IPS-15b (cell line): ENCODE data around the gene TCF20.

Experiments
- H3K27me3 ChIP-seq: one replicate; pipeline ENCODE4 v1.6.1; 2013; ENCODE audit warnings: low read length; ENCODE audit not compliant: control insufficient read depth, insufficient read depth
- H3K36me3 ChIP-seq: one replicate; pipeline ENCODE4 v1.6.1; 2013; ENCODE audit warnings: low read length; ENCODE audit not compliant: control insufficient read depth, insufficient read depth
- H3K4me1 ChIP-seq: one replicate; pipeline ENCODE4 v1.6.1; 2013; ENCODE audit warnings: mild to moderate bottlenecking, low read length; ENCODE audit not compliant: control insufficient read depth, insufficient read depth
- H3K4me3 ChIP-seq: one replicate; pipeline ENCODE4 v1.5.1; 2013; ENCODE audit warnings: low read depth, low read length
- H3K9ac ChIP-seq: one replicate; pipeline ENCODE4 v1.6.1; 2013; ENCODE audit warnings: low read depth, mild to moderate bottlenecking, low read length
- H3K9me3 ChIP-seq: one replicate; pipeline ENCODE4 v1.6.1; 2013; ENCODE audit warnings: mild to moderate bottlenecking, low read length; ENCODE audit not compliant: control insufficient read depth, insufficient read depth

Gene TCF20

GRCh38 chr22:42297778-42298177 is 27.3 kb upstream of the TCF20 start:
- H3K9me3 ChIP-seq, result no peaks in the 10 kb centered on the region
- no peak overlapping the region for H3K9ac ChIP-seq
- peaks cover 2% of the 10 kb centered on the region for H3K27me3 ChIP-seq
- peaks cover 22% of the 10 kb centered on the region for H3K4me1 ChIP-seq
- H3K36me3 ChIP-seq, result no peaks in the 10 kb centered on the region
- no peak overlapping the region for H3K4me3 ChIP-seq

DNA sequence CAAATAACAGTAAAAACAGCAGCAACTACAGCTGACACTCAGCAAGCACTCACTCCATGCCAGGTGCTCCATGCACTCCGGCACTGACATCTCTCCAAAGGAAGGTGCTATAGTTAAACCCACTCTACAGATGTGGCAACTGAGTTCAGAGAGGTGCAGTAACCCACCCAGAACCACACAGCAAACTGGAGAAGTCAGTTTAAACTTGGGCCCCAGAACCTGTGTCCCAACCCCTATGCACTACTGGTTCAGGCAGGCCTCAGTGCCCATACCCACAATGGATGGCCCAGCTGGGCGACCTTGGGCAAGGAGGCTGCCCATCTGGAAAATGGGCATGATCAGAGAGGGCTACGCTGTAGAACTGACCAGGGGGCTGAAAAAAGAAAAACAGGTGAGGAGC is 26.4 kb upstream of the TCF20 start:
- peaks cover 22% of the 10 kb centered on the region for H3K4me1 ChIP-seq
- no peaks in the 10 kb centered on the region for H3K36me3 ChIP-seq
- no peaks in the 10 kb centered on the region for H3K27me3 ChIP-seq
- no peak overlapping the region for H3K9ac ChIP-seq
- no peaks in the 10 kb centered on the region for H3K9me3 ChIP-seq
- no peak overlapping the region for H3K4me3 ChIP-seq

DNA sequence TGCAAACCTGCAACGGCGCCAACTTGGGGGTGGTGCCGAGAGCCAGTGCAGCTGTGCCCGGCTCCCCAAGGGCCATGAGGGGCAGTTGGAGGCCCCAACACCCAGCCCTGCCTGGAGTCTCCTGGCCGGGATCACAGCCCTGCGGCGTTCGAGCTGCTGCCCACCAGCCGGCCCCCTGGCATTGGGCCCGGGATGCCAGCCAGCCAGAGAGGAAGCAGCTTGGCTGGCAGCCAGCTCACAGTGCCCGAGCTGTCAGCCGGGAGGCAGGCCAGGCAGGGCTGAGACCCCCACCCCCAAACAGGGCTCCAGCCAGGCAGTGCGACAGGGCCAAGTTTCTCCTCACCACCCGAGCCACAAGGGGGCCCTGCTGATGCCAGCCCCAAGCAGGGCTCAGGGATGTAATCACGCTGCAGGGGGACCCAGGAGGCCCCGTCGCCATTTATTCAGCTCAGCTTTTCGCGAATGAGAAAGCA is 26.0 kb upstream of the TCF20 start:
- no peaks in the 10 kb centered on the region for H3K9me3 ChIP-seq
- H3K9ac ChIP-seq, result no peak overlapping the region
- H3K4me3 ChIP-seq, result no peak overlapping the region
- H3K4me1 ChIP-seq, result peaks cover 22% of the 10 kb centered on the region
- no peaks in the 10 kb centered on the region for H3K36me3 ChIP-seq
- H3K27me3 ChIP-seq, result no peaks in the 10 kb centered on the region

DNA sequence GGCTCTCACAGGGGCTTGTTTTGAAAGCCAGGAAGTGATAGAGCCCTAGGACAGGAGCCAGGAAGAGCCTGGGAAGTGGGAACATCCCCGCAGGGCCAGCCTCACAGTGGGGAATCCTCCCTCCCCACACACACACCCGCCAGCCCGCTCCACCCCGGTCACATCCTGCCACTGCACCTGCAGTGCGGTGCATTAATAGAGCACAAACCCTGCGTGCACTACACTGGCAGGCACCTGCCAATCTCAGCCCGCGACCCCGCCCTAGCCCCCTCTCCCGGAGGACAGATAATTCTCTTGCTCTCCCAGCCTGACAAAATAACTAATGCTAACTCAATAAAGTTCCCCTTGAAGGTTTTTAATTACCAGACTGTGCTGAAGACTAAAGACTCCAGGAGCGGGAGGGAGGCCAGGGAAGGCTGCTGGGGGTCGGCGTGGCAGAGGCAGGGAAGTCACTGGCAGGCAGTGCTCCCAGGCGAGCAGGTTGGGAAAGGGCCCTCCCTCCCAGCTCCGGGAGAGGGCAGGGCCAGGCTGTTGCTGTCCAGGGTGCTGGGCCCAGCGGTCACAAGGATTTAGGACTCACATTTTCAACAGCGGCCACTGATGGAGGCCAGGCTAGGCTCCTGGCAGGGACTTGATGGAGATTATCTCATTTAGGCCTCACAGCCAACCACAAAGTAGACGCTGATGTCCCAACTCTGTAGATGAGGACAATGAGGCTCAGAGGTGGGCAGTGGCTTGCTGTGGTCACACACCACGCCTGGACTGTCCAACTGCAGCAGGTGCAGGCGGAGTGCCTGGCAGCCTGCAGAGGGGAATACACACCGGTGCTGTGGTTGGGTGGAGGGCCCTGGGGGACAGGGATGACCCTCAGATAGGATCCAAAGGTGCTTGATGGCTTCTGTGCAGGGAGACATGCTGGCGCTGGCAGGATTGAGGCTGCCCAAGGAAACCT is 23.9 kb upstream of the TCF20 start:
- H3K9me3 ChIP-seq, result no peaks in the 10 kb centered on the region
- H3K4me1 ChIP-seq, result peaks cover 11% of the 10 kb centered on the region
- no peaks in the 10 kb centered on the region for H3K36me3 ChIP-seq
- no peak overlapping the region for H3K9ac ChIP-seq
- H3K4me3 ChIP-seq, result no peak overlapping the region
- H3K27me3 ChIP-seq, result no peaks in the 10 kb centered on the region

DNA sequence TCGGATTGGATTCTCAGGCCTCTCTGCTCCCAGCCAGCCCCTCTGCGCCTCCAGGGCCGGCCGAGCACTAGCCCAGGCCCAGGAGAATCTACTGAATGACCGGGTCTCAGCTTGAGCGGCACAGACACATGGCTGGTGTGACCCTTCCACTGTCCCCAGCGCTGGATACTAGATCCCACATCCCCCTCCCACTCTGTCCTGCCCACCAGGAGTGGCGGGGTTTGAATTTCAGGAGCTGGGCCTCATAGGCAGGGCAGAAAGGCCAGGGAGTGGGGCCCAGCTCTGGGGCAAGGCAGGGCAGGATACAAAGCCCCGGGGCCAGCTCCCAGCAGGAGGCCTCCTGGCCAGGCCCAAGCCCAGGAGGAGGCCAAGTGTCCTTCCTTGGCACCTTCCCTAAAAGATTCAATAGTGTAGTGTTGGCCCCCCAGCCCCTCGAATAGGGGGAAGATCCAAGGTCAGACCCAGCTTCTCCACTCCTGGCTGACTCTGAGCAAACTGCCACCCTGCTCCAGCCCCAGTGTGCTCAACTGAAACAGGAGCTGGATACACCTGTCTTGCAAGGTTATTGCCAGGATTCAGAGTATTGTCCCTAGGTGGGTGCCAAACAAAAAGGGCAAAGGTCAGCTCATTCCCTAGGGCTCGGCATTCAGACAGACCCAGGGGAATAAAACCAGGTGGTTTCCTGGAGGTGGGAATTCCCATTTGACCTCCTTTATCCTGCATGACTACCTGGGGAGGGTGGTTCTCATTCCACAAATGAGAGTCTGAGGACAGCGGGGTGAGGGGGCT is 22.5 kb upstream of the TCF20 start:
- Histone ChIP-seq H3K4me1 (peaks cover 10% of the 10 kb centered on the region), H3K9me3 (no peaks in the 10 kb centered on the region), H3K9ac (no peak overlapping the region)

DNA sequence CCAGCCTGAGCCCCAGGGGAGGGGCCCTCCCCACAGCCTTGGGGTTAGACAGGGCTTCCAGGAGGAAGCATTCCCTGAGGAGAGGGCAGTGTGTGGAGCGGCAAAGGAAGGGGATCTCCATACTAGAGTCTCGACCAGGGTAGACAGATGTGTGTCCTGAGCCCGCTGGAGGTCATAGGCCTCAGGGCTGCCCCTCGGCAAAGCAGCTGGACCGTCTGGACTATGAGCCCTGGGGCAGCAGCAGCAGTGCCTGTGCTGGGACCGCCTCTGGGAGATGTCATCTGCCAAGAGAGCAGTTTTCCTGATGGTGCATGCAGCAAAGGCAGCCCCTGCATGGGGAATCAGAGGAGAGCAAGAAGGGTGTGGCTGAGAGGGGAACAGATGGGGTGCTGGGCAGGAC is 20.8 kb upstream of the TCF20 start:
- Histone ChIP-seq H3K4me3 (no peak overlapping the region), H3K27me3 (no peaks in the 10 kb centered on the region), H3K4me1 (peaks cover 5% of the 10 kb centered on the region), H3K9me3 (no peaks in the 10 kb centered on the region), H3K9ac (no peak overlapping the region), H3K36me3 (no peaks in the 10 kb centered on the region)

More for the DNA sequence above, 22.5 kb upstream of the TCF20 start:
- H3K4me3 ChIP-seq, result no peak overlapping the region
- H3K36me3 ChIP-seq, result no peaks in the 10 kb centered on the region
- H3K27me3 ChIP-seq, result no peaks in the 10 kb centered on the region

DNA sequence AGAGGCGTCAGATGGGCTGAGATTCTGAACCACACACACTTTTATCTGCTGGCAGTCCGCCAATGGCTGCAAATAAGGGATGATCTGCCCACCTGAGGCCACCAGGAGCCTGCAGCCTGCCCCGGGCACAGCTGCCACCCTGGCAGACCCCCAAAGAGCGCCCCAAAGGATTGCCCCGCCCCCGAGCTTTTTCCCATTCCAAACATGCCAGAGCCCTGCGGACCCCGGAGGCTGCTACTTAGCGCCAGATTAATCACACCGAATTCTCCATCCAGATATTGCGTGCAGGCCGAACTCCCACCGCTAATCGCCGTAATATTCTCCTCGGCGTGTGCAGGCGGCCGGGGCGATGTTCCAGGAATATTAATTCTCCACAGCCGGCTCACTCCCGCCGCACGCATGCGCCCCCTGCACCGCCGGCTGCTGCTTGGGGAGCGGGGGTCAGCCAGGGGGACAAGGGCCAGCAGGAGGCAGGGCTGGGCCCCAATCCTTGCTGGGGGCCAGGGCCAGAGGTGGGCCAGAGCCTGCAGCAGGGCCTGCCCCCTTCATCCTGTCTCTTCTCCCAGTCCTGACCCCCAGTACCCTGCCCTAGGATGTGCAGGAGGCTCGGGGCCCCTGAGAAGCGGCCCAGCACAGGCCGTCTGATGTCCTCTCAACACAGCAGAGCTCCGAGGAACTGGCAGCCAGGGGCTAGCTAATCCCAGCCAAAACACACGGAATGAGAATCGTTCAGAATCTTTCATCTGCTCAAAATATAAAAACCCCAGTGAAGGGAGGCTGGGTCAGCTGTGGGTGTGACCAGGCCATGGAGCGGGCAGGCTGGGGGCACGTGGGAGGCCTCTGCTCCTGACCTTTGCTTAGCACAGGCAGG is 19.5 kb upstream of the TCF20 start:
- H3K27me3 ChIP-seq, result peaks cover 3% of the 10 kb centered on the region
- no peaks in the 10 kb centered on the region for H3K9me3 ChIP-seq
- H3K36me3 ChIP-seq, result no peaks in the 10 kb centered on the region
- H3K4me3 ChIP-seq, result no peak overlapping the region
- H3K4me1 ChIP-seq, result peaks cover 5% of the 10 kb centered on the region
- H3K9ac ChIP-seq, result no peak overlapping the region

DNA sequence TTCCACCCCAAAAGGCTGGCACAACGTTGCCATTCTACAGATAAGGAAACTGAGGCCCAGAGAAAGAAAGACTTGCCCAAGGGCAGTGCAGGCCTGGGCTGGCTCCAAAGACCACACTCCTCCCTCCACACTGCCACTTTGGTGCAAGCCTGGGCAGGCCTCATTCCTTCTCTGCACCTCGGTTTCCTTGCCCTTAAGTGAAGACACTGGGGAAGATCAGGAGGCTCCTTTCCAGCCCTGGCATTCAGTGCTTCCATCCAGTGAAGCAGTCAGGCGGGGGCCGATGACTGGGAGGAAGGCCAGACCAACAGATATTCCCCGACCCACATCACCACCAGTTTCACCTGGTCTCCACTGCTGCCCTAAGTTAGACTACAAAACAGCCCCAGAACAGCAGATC is 18.3 kb upstream of the TCF20 start:
- Histone ChIP-seq H3K27me3 (peaks cover 12% of the 10 kb centered on the region), H3K9me3 (no peaks in the 10 kb centered on the region), H3K9ac (no peak overlapping the region), H3K36me3 (no peaks in the 10 kb centered on the region), H3K4me1 (peaks cover 5% of the 10 kb centered on the region), H3K4me3 (no peak overlapping the region)

GRCh38 chr22:42287174-42287890 is 16.9 kb upstream of the TCF20 start:
- Histone ChIP-seq H3K27me3 (peaks cover 12% of the 10 kb centered on the region), H3K4me1 (no peaks in the 10 kb centered on the region), H3K36me3 (no peaks in the 10 kb centered on the region), H3K4me3 (no peak overlapping the region), H3K9me3 (no peaks in the 10 kb centered on the region), H3K9ac (no peak overlapping the region)

DNA sequence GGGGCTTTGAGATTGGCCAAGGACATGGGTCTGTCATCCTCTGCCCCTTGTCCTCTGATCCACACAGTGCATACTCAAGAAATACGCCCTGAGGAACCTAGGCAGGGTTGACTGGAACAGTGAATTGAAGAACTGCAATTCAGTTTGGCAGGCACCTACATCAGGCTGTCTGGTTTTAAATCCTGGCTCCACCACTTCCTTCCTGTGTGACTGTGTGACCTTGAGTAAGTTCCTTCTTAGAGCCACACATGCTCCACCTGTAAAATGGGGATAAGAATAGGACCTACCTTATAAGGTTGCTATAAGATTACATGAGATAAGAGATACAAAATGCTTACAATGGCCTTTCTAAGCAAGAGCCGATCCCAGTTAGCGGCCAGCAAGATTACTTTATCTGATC is 15.8 kb upstream of the TCF20 start:
- Histone ChIP-seq H3K27me3 (peaks cover 21% of the 10 kb centered on the region), H3K9me3 (no peaks in the 10 kb centered on the region), H3K36me3 (no peaks in the 10 kb centered on the region), H3K4me1 (no peaks in the 10 kb centered on the region), H3K4me3 (no peak overlapping the region), H3K9ac (no peak overlapping the region)

GRCh38 chr22:42285604-42286003 is 15.2 kb upstream of the TCF20 start:
- Histone ChIP-seq H3K27me3 (peaks cover 24% of the 10 kb centered on the region), H3K4me3 (no peak overlapping the region)

More at GRCh38 chr22:42285604-42286003, 15.2 kb upstream of the TCF20 start:
- Histone ChIP-seq H3K36me3 (no peaks in the 10 kb centered on the region), H3K9ac (no peak overlapping the region), H3K4me1 (no peaks in the 10 kb centered on the region), H3K9me3 (no peaks in the 10 kb centered on the region)
